ENCODE data around the gene ALDOB. TPM values are rescaled to one million over a fixed set of nuclear protein-coding genes. Genes with fewer than 3 reads are reported as not detected.

Gene ALDOB
- 0.16 TPM for total RNA-seq

DNA sequence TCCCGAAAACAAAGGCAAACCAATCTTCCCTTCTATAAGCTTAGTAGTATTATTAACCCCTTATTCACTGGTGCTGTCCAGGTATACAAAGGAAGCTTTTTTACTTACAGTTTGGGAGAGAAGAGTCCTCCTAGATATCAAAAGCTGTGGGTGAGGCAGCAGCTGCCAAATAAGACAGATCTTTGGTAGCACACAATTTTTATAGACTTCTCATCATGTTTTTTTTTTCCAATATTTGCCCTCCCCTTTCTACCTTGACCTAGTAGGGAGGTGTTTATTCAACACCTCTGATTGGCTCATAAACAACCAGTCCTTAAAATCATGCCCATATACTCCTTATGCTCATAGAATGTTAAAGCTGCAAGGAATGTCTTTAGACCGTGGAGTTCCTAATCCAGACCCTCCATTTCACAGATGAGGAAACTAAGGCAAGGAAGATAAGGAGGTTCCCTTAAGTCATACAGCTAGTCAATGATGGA, at the start of gene ALDOB:
ALDOB (minus strand) TSS at position 174 of the 479 bp plus-strand sequence. CDS start 4,887 bp downstream, outside the sequence.
- DNase-seq = no peak

DNA sequence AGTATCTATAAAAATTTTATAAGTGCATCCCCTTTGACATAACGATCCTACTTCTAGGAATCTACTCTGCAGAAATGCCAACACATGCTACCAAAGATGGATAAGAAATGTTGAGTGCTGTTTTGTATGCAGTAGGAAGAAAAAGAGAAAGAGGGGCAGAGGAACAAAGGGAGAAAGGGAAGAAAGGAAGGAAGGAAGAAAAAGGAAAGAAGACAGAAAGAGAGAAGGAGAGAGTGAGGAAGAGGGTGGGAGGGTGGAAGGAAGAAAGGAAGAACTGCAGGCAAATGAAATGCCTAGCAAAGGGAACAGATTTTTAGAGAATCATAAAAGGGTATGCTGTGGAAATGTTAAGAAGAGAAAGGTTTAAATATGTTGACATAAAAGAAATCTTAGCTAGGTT, 48.5 kb upstream of the ALDOB start:
- DNase-seq = no peak

DNA sequence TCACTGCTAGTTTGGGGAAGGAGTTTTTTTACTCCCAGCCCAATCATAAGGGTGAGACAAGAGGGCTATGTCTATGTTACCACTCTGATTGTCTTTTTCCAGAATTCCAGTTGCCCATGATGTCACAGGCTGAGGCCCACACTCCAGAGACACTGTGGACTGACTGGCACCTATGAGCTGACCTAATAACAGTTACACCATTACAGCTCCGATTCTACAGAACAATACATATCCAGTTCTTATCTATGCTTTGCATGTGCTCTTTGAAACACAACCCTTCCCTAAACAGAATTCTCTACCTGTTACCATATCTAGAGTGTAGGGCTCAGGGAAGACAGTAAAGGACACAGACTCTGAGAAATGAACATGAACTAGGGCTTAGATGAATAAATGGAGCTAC, 45.7 kb upstream of the ALDOB start:
- DNase-seq = no peak

DNA sequence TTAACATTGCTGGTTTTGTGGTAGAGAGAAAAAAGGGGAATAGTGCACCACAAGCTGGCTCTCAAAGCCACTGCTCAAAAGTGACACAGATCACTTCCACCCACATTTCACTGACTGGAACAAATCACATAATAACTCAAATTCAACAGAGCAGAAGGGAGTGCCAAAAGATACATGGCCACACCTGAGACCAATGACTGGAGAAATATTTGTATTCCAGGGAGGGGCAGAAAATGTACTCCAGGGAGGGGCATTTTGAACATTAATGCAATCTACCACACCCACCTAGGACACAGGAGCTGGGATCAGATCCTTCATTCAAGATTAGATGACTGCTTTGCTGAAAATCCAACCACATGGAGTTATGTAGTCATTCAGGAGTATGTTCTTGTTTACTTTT, 44.8 kb upstream of the ALDOB start:
- DNase-seq = no peak

DNA sequence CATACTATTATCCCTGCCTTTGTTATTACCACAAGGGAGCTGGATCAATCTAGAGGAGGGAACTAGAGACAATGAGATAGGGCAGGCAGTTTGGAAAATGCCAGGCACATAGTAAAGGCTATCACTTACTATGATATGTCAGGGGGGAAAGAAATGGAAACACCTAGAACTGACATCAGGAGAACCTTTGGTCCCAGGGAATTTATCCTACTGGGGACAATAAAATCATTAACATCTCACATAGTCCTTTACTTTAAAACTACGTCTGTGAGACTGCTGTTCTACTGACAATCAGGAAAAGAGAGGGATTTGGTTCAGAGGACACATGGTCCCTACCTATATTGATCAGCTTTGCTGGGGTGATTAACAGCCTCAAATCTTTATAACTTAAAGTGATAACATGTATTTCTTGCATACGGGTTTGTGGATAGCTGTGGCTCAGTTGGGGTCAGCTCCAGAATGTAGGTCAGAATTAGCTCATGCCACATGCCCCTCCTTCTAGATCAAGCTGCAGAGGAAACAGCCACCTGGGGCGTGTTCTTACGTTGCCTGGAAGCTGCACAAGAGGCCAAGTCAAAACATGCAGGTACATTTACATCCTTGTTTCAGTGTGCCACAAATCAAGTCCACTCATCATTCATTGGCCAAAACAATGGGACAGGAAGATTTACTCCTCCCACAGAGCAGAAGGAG, 43.9 kb upstream of the ALDOB start:
- DNase-seq = no peak

DNA sequence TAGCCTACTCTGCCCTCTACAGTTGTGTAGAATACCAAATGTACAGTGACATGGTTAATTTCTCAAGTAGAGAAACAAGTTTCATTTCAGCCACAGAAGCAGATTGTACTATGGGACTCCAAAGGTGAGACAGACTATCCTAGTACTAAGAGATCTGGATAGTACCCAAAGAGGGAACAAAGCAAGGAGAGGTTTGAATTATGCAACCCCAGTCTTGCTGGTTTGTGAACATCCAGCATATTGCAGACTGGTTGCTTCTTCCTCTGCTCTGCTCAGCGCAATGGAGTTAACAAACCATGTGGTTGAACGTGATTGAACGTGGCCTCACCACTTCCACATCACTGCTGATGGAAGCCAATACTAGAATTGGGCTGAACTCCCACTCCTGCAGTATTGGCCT, 43.3 kb upstream of the ALDOB start:
- no peak for DNase-seq

DNA sequence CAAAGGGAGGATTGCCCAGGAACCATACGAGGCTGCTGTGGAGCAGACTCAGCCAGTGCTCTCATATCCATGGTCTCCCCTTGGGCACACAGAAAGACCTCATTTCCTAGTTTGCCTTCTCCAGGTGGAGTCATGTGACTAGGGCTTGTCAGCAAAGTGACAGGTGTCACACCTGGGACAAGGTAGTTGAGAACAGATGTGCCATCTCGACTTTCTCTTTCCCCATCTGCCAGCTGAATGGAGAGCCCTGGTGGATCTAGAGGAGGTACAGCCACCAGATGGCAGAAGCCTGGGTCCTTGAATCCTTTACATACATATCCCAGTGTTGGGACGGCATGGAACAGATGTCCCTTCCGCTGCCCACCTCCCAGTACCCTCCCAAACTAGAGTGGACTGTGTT, 42.9 kb upstream of the ALDOB start:
- no peak for DNase-seq

DNA sequence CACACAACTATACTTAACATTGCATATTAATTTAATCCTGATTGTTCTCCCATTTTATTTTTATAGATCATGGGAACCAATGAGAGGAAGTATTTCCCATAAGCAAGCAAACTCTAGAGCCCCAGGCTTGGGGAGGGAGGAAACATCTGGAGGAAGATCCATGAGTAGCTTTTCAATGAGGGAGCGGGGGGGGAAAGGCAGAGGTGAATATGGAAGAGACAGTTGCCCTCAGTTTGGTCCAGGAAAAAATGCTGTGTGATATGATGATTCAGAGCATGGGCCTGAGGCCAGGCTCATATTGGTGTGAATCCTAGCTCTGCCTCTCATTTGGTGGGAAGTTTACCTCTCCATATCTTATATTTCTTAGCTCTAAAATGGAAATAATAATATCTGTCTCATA, 42.2 kb upstream of the ALDOB start:
- no peak for DNase-seq

DNA sequence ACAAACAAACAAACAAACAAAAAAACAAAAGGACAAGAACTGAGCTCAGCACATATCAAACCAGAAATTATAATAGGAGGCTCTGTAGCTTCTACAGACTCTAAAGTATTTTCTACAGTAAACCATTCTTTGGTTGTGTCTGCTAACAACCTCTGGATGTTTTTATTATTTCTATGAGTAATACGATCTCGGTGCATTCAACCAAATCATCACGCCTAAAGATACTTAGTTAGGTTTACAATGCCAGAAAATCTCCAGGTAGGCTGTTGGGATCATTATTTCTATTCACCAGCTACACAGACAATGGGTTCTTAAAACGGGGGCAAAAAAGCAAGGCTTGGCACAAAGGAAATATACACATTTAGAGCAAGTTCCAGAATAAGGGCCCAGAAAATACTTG, 41.6 kb upstream of the ALDOB start:
- DNase-seq = no peak

DNA sequence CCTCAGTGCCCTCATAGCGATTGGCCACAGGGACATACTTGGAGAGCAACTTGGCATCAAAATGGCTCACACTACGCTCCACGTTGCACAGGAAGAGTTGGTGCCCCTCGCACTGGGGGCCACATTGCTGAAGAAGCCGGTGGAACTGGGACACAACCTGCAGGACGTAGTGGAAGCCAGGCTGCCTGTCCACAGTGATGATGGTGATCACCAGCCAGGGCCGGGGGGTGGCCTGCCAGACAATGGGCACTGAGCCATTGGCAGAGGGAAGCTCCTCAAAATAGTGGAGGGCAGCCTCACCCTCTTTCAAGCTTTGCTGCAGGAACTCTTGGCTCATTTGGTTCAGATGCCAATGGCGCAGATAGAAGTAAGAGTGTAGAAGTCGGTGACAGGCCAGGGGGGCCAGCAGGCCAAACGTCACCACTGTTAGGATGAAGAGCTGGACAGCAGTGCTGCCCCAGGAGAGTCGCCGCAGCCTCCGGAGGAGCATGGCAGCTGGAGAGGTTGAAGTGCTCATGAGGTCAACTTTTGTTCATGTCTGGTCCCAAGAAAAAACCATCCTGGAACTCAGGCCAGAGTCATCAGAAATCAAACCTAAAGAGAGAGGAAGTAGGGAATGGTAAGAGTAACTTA, 41.1 kb upstream of the ALDOB start:
- no peak for DNase-seq

DNA sequence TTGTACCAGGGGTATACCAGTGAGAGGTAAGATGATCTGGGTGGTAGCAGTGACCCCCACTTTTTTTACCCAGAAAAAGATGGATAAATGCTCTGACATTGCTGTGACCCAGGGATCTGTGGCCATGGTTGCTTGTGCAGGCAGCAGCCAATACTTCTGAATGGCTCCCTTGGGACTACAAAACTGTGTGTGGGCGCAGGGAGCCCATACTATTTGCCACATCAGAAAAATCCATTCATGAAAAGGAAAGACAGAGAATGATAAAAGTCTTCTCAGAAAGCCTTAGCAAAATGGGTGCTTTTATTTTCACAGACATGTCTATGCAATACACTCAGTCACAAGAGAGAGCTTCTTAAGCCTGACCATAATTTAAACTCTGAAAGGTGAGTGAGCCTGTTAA, 37.3 kb upstream of the ALDOB start:
- DNase-seq = no peak

DNA sequence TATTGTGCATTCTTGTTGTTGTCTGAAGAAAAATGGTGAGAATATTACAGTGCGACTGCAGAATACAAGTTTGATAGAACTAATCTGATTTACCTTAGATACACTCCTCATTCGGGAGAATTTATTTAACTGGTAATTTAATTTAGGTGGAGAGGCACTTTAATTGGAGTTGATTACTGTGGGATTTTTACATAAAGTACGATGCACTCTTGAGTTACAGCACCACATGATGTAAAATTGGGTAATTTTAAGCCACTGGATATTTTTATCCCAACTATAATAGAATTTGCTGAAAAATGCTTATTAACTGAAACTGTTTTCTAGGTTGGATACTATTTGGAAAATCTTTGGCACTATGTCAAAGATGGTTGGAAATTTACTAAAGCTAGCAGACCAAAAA, 35.4 kb upstream of the ALDOB start:
- no peak for DNase-seq

DNA sequence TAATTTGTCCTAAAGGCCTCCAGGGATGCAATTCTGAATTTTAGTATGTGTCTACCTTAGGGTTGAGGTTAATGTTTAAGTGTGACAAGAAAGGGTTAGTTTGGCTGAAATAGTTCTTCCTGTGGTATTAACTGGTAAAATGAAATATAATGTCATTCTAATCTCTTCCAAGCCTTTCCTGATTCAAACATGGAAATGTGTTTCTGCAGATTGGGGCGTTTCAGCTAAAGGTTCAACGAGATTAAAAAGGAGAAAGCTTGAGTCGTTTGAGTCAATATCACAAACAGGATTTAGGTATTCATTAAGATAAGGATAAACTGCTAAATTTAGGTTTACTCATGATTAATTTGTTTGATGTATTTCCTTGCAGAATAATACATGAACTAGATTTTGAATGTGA, 34.4 kb upstream of the ALDOB start:
- no peak for DNase-seq

DNA sequence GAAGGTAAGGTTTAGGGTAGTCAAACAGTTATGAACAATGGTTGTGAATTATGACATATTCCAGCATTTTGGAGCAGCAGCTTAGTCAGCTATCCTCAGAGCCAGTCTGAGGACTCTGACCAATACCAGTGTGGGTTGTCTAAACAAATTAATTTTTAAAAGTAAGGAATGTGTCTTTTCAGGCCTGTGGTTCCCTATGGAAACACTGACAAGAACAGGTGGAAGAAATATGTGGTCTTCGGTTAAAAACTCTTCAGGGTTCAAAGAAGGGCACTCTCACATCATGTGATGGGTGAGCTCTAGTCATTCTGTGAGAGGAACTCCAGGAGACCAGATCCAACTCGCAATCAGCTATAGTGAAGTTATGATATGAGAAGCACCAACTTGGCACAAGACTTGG, 33.5 kb upstream of the ALDOB start:
- DNase-seq = no peak

DNA sequence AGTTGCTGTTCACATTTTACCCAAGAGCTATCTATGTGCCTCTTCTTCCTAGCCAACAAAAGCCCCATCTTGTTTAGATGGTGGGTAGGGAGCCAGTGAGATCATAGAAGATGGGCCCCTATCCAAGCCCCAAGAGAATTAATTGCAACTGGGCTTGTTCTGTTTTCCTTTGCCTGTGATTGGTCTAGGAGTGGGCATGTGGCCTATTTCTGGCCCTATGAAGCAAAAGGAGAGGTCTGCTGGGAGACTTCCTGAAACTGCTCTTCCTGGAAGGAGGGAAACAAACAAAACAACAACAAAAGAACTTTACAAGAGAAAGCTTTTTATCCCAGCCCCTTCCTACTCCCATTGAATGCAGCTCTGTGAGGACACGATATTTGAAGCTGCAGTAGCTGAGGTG, 32.5 kb upstream of the ALDOB start:
- peak; percentile 12 for DNase-seq

DNA sequence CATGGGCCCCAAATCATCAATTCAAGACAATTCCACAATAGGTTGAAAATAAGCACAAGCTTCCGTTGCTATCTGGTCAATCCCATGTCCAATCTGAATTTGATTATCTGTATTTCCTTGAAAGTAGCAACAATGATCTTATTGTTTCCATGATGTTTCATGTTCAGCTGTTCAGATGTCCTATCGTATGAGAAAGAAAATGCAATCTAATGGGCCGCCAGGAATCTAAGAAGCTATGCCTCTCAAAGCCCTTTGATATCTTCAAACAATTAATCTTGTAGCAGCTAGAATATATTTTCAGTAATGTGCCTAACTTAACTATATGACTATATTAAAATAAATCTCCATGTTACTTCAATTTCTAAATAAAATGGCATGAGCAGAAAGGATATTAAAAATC, 32.1 kb upstream of the ALDOB start:
- DNase-seq = no peak

DNA sequence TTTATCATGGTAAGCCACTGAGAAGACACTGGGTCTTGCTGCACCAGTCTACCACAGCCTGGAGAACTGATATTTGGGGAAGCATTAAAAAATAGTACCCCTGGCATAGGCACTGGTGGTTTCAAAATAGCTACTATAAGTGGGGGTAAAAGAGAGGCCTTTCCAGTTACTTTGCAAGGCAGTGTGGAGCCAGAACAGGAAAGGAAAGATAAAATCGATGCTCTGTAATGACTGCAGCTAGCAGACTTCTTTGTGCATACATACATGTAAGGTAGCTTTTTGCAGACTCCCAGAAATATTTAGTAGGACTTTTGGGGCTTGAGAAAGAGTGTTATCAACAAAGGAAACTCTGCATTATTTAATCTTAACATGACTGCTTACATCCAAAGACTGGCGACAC, 31.3 kb upstream of the ALDOB start:
- DNase-seq = no peak

DNA sequence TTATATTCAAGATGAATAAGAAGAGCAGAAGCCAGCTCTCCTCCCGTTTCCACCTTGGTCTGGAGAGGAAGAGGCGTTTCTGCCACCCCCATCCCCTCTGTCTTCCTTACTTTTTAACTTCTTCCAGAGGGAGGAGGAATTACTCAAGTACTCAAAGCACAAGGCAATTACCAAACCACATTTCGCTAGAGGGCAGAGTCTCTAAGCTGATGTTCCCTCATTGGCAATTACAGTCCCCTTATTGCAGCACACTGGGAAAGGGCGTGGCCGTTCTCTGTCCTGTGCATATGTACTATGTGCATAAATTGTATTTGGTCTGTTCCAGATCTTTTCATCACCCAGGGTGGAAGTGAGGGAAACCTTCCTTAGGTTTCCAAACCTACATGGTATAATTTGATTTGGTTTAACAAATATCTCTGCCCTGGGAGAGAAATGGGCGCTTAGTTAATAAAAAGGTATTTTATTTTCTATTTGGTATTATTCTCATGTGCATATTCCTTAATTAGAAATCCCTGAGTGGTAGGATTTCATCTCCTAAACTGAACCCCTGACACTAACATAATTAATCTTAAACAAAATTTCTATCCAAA, 29.8 kb upstream of the ALDOB start:
- DNase-seq = no peak

DNA sequence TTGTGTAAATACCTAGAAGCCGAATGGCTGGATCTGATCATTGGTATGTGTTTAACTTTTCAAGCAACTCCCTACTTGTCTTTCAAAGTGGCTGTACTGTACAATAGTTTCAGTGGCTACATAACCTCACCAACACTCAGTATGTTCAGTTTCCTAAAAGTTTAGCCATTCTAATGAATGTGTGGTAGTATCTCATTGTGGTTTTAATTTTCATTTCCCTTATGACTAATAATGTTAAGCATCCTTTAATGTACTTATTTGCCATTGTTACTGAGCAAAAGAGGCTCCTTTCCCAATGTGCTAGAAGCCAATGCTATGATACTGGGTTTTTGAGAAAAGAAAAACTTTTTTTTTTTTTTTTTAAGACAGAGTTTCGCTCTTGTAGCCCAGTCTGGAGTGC, 27.8 kb upstream of the ALDOB start:
- no peak for DNase-seq

DNA sequence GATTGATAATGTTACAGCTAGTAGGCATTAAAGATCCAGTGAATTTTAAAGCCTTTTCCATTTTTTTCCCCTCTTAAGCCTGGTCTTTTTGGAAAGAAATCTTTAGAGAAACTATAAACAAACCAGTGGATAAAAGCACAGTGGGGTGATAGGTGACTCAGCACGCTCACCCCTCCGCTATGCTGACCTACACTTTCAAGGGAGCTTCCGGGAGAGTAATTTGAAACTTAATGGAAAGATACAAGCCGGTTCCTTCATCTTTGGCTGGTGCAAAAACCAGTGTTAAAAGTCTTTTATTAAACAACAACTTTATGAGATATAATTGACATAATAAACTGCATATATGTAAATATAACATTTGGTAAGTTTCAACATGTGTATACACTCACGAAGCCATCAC, 27.0 kb upstream of the ALDOB start:
- DNase-seq = no peak

DNA sequence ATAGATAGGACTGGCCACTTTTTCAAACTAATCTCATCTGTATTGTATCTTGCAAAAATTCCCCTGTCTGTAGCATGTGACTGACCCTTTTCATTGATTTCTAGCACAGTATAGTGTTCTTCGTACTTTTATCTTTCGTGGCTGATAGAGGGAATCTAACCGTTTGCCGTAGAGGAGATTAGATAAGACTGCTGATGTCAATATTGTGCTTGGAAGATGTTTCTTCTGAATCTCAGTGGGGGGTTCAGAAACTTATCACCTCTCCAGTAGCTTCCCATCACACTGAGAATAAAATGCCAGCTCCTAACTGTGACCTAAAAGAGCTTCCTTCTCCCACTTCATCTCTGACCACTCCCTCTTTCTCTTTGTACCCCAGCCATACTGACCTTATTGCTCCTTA, 25.4 kb upstream of the ALDOB start:
- DNase-seq = no peak

DNA sequence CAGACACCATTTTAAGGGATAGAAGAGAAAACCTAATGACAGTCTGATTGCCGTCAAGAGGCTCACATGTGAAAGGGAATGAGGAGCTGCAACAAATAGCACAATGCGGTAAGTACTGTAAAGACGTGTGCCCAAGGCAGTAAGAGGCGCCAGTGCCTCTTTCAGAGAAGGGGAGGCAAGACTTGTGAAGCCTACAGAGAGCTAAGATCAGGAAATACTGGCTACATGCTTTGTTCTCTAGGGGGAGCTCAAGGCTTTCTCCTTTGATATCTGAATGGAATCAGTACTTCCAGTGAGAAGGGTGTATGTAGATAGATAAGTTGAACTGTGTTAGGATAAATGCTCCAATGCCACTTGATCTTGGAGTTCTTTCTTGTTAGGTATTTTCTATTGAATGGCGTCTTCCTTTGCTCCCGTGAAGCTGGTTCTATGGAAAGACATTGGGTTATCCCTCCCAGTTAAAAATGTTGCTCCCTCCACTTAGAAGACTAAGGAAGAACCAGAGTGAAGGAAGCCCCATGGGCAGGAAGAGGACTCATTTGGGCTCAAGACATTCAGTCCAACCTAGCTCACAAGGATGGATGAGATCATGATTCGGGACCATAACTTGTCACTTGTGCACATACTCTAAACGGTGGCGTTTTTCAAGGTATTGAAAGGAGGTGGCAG, 23.5 kb upstream of the ALDOB start:
- DNase-seq = no peak

DNA sequence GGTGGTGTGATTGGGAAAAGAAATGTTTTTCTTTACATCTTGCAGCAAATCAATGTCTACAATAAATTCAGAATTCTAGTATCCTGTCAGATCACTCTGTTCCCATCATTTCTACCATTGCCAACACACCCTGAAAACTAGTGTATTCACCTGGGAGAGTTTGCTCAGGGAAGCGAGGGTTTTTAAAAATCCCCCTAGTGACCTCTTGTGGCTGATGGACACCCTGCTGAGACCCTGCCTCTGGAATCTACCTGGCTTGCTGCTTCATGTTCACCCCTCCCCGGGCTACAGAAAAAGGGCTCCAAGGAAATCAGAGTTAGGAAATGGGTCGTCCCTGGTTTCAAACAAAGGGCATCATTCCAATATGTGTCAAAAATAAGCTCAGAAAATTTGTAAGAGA, 21.4 kb upstream of the ALDOB start:
- DNase-seq = no peak
